GM19463 (cell line): Measurements from ENCODE around the gene PDCL3.

Experiments used
- ATAC-seq: cut with Tn5 transposase; IDR thresholded peaks from one replicate; pipeline ENCODE4 v1.9.1; 2021; ENCODE audit warnings: mild to moderate bottlenecking, moderate library complexity; ENCODE audit not compliant: unreplicated experiment

The PDCL3 gene

GRCh38 chr2:100562613-100563406 is at the start of gene PDCL3:
Gene PDCL3, plus strand, starts transcription at chr2:100562993. Its CDS starts 75 bp downstream, at chr2:100563068.
- ATAC-seq, result peak; percentile 90

GRCh38 chr2:100513650-100514049 is 49.1 kb upstream of the PDCL3 start:
- no peak for ATAC-seq

GRCh38 chr2:100517556-100517955 is 45.2 kb upstream of the PDCL3 start:
- ATAC-seq, result no peak

- no peak for ATAC-seq
These were observed 44.0 kb upstream of the PDCL3 start for GRCh38 chr2:100518801-100519200.

- ATAC-seq, result no peak
These were observed 42.6 kb upstream of the PDCL3 start for GRCh38 chr2:100520224-100520623.

- ATAC-seq, result no peak
These were observed 40.4 kb upstream of the PDCL3 start for GRCh38 chr2:100522430-100522829.

- no peak for ATAC-seq
These were observed 38.5 kb upstream of the PDCL3 start for GRCh38 chr2:100524331-100524730.

GRCh38 chr2:100526868-100527267 is 35.9 kb upstream of the PDCL3 start:
- ATAC-seq, result no peak

- ATAC-seq, result no peak
These were observed 35.3 kb upstream of the PDCL3 start for GRCh38 chr2:100527440-100528015.

GRCh38 chr2:100529176-100529575 is 33.6 kb upstream of the PDCL3 start:
- ATAC-seq, result no peak

GRCh38 chr2:100529900-100530299 is 32.9 kb upstream of the PDCL3 start:
- no peak for ATAC-seq

- ATAC-seq, result no peak
These were observed 26.9 kb upstream of the PDCL3 start for GRCh38 chr2:100535855-100536254.

- ATAC-seq, result no peak
These were observed 24.9 kb upstream of the PDCL3 start for GRCh38 chr2:100537918-100538317.

GRCh38 chr2:100539221-100539620 is 23.6 kb upstream of the PDCL3 start:
- no peak for ATAC-seq

- ATAC-seq, result no peak
These were observed 21.4 kb upstream of the PDCL3 start for GRCh38 chr2:100541404-100541803.

- ATAC-seq, result no peak
These were observed 20.4 kb upstream of the PDCL3 start for GRCh38 chr2:100542418-100542817.

GRCh38 chr2:100544911-100545596 is 17.7 kb upstream of the PDCL3 start:
- ATAC-seq, result no peak

GRCh38 chr2:100546469-100546868 is 16.3 kb upstream of the PDCL3 start:
- ATAC-seq, result no peak

- ATAC-seq, result no peak
These were observed 14.0 kb upstream of the PDCL3 start for GRCh38 chr2:100548771-100549170.

- no peak for ATAC-seq
These were observed 11.5 kb upstream of the PDCL3 start for GRCh38 chr2:100551303-100551702.

- no peak for ATAC-seq
These were observed 7.9 kb upstream of the PDCL3 start for GRCh38 chr2:100554798-100555407.

- no peak for ATAC-seq
These were observed 6.0 kb upstream of the PDCL3 start for GRCh38 chr2:100556746-100557145.
